ENCODE measurements around the gene RUNDC3A. TPM values are rescaled to one million over a fixed set of nuclear protein-coding genes. Genes with fewer than 3 reads are reported as not detected.

RUNDC3A gene
- total RNA-seq = under 1 TPM in 1 of 2 experiments, not detected in 1; 0.18 TPM

DNA sequence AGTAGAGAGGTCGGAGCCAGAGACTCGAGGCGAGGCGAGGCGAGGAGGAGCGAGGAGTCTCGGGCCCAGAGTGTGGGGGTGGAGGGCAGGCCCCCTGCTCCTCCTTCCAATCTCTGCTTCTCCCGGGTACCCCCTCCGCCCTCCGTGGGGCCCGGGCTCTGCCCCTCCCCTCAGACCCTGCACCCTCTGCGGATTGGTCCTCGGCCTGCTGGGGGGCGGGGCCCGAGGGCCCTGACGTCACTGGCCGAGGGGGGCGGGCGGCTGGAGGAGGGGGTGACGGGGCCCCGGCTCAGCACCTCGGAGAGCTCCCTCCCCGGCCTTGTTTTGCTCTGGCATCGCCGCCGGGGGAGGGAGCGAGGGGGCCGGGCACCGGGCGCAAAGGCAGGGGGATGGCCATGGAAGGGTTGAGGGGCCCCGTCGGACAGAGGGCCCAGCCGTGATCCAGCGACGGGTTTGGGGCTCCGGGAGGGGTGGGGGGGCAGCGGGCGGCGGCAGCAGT lies at the start of gene RUNDC3A:
RUNDC3A (plus strand) TSS at position 282 of the 499 bp plus-strand sequence. CDS start 232 bp downstream, outside the sequence.
- Mint-ChIP-seq H3K9me3 (ENCODE audit: insufficient read depth) (no peaks in the 10 kb centered on the region), H3K4me3 (peak within 1 kb of the TSS; percentile 10), H3K4me1 (ENCODE audit: low read depth) (peaks cover 17% of the 10 kb centered on the region), H3K27me3 (ENCODE audit: low read depth) (peaks cover 32% of the 10 kb centered on the region), H3K36me3 (ENCODE audit: low read depth) (no peaks in the 10 kb centered on the region), H3K27ac (no peak within 1 kb of the TSS)
- ATAC-seq (peak; percentile 84), DNase-seq (peak; percentile 85)
- CTCF ChIA-PET = interaction anchor here (0.6 to 3.3 kb wide), 4 partner anchors 37 to 140 kb away, joined by 3 to 19 read pairs (median 3); partner anchors contain the start of gene GRN
- POLR2A ChIA-PET = interaction anchor here (1.0 to 1.2 kb wide), 2 partner anchors 10 to 61 kb away, joined by 3 read pairs; no protein-coding TSS in a partner anchor

DNA sequence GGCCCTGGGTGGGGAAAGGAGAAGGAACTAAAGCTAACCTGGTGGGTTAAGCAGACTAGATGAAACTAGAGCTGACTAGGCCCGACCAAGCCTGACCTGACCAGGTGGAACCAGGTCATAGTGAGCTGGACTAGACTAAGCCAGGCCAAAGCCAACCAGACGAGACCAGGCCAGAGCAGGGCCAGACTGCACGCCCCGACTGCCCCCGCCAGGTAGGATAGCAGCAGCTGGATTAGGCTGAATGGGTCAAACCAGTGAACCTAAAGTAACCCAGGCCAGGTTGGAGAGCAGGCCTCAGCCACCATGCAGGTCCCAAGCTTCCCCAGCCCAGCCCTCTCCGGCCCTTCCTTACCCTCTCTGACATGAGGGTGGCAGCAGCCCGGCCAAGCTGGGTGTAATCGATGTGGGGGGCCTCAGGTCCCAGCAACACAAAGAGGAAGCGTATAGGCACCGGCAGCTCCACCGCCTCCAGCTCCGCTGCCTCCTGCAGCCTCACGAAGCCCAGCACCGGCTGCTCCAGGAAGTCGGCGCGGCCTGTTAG lies 49.5 kb upstream of the RUNDC3A start:
- H3K27me3 Mint-ChIP-seq (ENCODE audit: low read depth) = peaks cover 7% of the 10 kb centered on the region
- no peak overlapping the region for H3K4me3 Mint-ChIP-seq
- CTCF ChIA-PET = no interaction called here
- ATAC-seq = no peak
- DNase-seq = no peak
- H3K9me3 Mint-ChIP-seq (ENCODE audit: insufficient read depth) = no peaks in the 10 kb centered on the region
- POLR2A ChIA-PET = interaction anchor here (0.8 kb wide), 2 partner anchors 12 to 39 kb away, joined by 3 read pairs; no protein-coding TSS in a partner anchor
- no peaks in the 10 kb centered on the region for H3K4me1 Mint-ChIP-seq (ENCODE audit: low read depth)
- H3K27ac Mint-ChIP-seq = no peak overlapping the region
- H3K36me3 Mint-ChIP-seq (ENCODE audit: low read depth) = no peaks in the 10 kb centered on the region

DNA sequence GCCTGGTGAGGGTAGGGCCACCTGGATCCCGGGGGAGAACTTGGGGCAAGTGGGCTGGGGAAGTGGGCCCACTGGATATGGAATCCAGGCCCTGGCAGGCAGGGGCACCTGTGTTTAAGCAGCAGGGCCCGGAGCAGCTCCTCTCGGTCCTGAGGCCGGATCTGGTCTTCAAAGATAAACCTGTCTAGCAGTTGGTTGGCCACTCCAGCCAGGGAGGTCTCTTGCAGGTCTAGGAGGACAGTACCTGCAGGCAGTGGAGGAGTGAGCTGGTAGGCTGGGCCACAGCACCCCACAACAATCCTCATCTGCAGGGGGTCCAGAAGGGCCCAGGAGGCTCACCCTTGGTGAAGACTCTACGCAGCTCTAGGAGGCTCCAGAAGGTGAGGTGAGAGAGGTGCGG lies 48.1 kb upstream of the RUNDC3A start:
- no peak for DNase-seq
- no peak overlapping the region for H3K4me3 Mint-ChIP-seq
- ATAC-seq = no peak
- no peaks in the 10 kb centered on the region for H3K36me3 Mint-ChIP-seq (ENCODE audit: low read depth)
- H3K4me1 Mint-ChIP-seq (ENCODE audit: low read depth) = no peaks in the 10 kb centered on the region
- H3K9me3 Mint-ChIP-seq (ENCODE audit: insufficient read depth) = no peaks in the 10 kb centered on the region
- peaks cover 7% of the 10 kb centered on the region for H3K27me3 Mint-ChIP-seq (ENCODE audit: low read depth)
- ChIA-PET CTCF (interaction anchor here (1.2 kb wide), 1 partner anchor 50 kb away, joined by 3 read pairs; no protein-coding TSS in a partner anchor), POLR2A (no interaction called here)
- no peak overlapping the region for H3K27ac Mint-ChIP-seq

DNA sequence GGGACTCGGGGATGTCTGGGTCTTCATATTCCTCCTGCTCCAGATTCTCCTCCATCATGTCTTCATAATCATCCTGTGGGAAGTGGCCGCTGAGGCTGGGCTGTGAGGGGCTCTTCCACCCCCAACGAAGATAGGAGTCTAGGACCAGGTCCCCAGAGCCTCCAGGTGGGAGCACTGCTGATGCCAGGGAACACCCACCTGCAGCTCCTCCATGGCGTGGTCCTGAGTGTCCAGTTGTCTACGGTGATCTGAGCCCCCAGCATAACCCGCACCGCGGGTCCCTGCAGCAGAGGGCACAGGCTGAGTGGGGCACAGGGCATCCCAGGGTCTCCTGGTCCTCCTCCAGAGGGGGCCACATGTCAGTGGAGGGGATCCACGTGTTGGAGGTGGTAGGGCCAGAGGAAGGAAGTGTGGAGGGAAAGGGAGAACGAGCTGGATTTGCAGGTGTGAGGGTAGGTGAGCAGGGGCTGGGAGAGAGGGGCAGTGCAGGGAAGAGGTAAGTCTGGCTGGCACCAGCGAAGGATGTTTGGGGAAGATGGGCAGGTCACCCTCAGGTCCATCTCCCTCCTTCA lies 45.7 kb upstream of the RUNDC3A start:
- H3K27ac Mint-ChIP-seq = no peak overlapping the region
- H3K36me3 Mint-ChIP-seq (ENCODE audit: low read depth) = no peaks in the 10 kb centered on the region
- H3K4me3 Mint-ChIP-seq = no peak overlapping the region
- ChIA-PET POLR2A (interaction anchor here (1.3 kb wide), 1 partner anchor 51 kb away, joined by 3 read pairs; no protein-coding TSS in a partner anchor), CTCF (interaction anchor here (1.2 kb wide), 1 partner anchor 53 kb away, joined by 3 read pairs; no protein-coding TSS in a partner anchor)
- H3K9me3 Mint-ChIP-seq (ENCODE audit: insufficient read depth) = no peaks in the 10 kb centered on the region
- DNase-seq (no peak), ATAC-seq (no peak)
- no peaks in the 10 kb centered on the region for H3K27me3 Mint-ChIP-seq (ENCODE audit: low read depth)
- H3K4me1 Mint-ChIP-seq (ENCODE audit: low read depth) = no peaks in the 10 kb centered on the region

DNA sequence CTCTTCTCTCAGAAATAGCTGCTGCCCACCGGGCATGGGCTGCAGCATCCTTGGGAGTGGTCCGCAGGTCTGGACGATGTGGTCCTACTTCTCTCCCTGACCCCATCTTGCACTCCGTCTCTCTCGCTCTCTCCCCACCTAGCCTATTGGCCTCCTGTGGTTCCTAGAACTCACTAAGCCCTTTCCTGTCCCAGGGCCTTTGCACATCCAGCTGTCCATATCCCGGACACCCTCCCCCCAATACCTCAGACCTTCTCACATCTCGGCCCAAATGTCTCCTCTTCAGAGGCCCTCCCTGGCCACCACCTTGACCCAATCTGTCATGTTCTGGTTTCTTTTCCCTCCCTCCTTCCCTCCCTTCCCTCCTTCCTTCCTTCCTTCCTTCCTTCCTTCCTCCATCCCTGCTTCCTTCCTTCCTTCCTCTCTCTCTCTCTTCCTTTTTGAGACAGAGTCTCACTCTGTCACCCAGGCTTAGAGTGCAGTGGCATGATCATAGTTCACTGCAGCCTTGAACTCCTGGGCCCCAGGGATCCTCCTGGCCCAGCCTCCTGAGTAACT lies 45.0 kb upstream of the RUNDC3A start:
- no peak overlapping the region for H3K27ac Mint-ChIP-seq

DNA sequence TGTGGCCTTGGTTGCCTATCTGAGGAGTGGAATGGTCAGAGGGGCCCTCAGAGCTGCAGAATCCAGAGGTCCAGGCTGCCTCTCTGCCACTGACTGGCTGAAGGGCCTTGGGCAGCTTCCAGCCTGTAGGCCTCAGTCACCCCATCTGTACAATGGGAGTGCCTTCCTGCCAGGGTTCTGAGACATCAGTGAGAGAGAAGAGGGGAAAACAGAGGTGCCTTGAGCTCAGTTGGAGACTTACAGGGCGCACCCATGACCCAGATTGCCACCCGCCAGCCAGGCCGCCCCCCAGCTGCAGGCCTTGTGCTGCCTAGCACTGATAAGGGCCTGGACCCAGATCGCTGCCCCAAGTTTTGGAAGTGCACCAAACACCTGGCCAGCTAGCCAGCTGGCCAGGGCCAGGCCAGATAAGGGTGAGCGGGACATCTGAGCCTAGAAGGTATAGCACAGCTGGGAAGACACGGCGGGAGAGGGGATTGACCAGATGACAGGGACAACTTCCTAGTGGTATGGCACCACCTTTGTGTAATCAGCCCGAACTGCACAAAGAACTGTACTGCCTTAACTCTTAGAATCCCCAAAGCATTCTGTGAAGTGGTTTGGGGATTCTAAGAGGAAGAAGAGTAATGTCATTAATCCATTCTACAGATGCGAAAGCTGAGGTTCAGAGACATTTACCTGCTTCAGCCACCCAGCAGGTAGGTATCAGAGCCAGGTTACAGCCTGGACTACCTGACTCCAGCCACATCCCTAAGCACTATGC lies 41.8 kb upstream of the RUNDC3A start:
- Mint-ChIP-seq H3K4me1 (ENCODE audit: low read depth) (peaks cover 5% of the 10 kb centered on the region), H3K9me3 (ENCODE audit: insufficient read depth) (no peaks in the 10 kb centered on the region), H3K36me3 (ENCODE audit: low read depth) (no peaks in the 10 kb centered on the region), H3K27me3 (ENCODE audit: low read depth) (no peaks in the 10 kb centered on the region), H3K4me3 (no peak overlapping the region), H3K27ac (no peak overlapping the region)
- DNase-seq (no peak), ATAC-seq (no peak)
- ChIA-PET CTCF (interaction anchor here (0.5 to 1.0 kb wide), 2 partner anchors 50 to 64 kb away, joined by 3 read pairs; no protein-coding TSS in a partner anchor), POLR2A (no interaction called here)

More for the DNA sequence above, 45.0 kb upstream of the RUNDC3A start:
- no peaks in the 10 kb centered on the region for H3K27me3 Mint-ChIP-seq (ENCODE audit: low read depth)
- no peaks in the 10 kb centered on the region for H3K9me3 Mint-ChIP-seq (ENCODE audit: insufficient read depth)
- ChIA-PET POLR2A (interaction anchor here (1.3 kb wide), 1 partner anchor 52 kb away, joined by 3 read pairs; no protein-coding TSS in a partner anchor), CTCF (interaction anchor here (1.2 kb wide), 1 partner anchor 54 kb away, joined by 3 read pairs; no protein-coding TSS in a partner anchor)
- no peak for DNase-seq
- no peaks in the 10 kb centered on the region for H3K4me1 Mint-ChIP-seq (ENCODE audit: low read depth)
- H3K36me3 Mint-ChIP-seq (ENCODE audit: low read depth) = no peaks in the 10 kb centered on the region
- H3K4me3 Mint-ChIP-seq = no peak overlapping the region
- ATAC-seq = no peak

DNA sequence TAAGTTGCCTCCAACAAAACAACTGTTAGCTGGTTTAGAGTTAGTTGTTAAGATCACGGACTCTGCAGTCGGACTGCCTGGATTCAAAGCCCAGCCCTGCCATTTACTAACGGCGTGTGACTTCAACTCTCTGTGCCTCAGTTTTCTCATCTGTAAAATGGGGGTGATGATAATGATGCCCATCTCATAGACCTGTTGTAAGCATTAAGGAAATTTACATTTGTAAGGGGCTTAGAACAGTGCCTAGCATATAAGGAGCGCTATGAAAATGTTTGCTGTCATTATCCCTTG lies 41.3 kb upstream of the RUNDC3A start:
- ATAC-seq (no peak), DNase-seq (no peak)
- peaks cover 5% of the 10 kb centered on the region for H3K4me1 Mint-ChIP-seq (ENCODE audit: low read depth)
- no peaks in the 10 kb centered on the region for H3K36me3 Mint-ChIP-seq (ENCODE audit: low read depth)
- no peaks in the 10 kb centered on the region for H3K9me3 Mint-ChIP-seq (ENCODE audit: insufficient read depth)
- POLR2A ChIA-PET = no interaction called here
- CTCF ChIA-PET = interaction anchor here (0.5 to 1.0 kb wide), 2 partner anchors 50 to 64 kb away, joined by 3 read pairs; no protein-coding TSS in a partner anchor
- no peaks in the 10 kb centered on the region for H3K27me3 Mint-ChIP-seq (ENCODE audit: low read depth)
- no peak overlapping the region for H3K27ac Mint-ChIP-seq
- no peak overlapping the region for H3K4me3 Mint-ChIP-seq

DNA sequence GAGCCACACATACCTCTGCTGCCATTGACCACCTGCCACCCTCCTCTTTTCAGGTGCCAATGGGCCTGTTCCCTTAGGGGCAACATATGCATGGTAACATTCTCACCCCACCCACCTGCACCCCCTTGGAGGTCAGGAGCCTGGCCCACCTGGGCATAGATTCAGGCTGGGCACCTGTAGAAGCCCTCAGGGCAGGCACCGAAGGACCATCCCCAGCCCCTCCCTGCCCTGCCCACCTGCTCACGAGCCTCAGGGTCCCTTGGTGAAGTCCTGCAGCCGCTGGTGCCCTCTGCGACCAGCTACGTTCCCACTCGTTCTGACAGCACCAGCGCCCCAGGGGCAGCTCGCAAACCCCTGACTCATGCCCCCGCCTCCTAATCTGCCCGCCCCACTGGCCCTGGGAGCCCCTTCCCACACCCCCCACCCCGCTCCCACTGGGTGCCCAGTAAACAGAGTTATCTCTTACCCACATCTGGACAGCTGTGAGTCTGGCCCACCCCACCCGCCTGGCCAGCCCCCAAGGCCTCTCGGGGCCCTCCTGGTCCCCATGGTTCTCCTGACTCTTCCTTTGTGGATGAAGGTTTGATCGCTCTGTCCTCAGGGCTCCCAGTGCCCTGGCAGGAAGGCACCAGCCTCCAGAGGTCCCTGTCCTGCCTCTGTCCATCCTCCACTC lies 40.4 kb upstream of the RUNDC3A start, which contains the start of gene SLC4A1:
SLC4A1 (minus strand) TSS at position 318 of the 673 bp plus-strand sequence. CDS start 5,269 bp downstream, outside the sequence.
- DNase-seq = no peak
- ChIA-PET CTCF (no interaction called here), POLR2A (no interaction called here)
- no peaks in the 10 kb centered on the region for H3K27me3 Mint-ChIP-seq (ENCODE audit: low read depth)
- peaks cover 5% of the 10 kb centered on the region for H3K4me1 Mint-ChIP-seq (ENCODE audit: low read depth)
- no peak within 1 kb of the TSS for H3K27ac Mint-ChIP-seq
- no peaks in the 10 kb centered on the region for H3K9me3 Mint-ChIP-seq (ENCODE audit: insufficient read depth)
- no peaks in the 10 kb centered on the region for H3K36me3 Mint-ChIP-seq (ENCODE audit: low read depth)
- H3K4me3 Mint-ChIP-seq = no peak within 1 kb of the TSS
- ATAC-seq = no peak

DNA sequence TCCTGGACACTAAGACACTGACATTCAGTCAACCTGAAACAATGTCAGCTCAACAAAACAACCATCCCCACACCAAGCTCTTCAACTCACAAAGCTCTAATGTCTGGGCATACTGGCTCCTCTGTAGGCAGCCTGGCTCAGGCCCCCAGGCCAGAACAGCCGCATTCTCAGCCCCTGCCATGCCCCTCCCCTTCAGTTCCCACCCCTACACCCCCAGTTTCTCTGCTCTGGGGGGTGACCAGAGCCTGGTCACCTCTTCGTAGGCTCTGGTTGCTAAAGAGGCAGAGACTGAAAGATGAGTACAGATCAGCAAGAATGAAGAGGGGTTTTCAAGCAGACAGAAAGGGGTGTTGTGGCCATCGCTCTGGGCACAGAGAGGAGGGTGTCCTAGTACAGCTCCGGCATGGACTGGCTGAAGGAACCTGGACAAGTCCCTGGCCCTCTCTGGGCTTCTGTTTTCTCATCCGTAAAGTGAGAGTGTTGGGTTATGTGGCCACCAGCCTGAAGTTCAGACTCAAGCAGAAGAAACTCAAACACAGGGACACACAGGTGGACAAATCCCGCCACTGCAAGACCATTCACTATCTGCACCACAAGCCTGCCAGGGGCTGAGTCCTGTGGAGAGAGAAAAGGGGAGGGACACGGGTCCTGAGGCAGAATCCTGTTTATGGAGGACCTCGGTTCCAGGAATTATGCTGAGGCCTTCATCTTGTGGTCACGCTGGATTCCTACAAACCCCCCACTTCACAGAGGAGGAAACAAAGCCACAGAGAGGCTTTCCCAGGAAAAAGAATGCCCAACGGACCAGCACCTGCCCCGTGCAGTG lies 39.5 kb upstream of the RUNDC3A start:
- Mint-ChIP-seq H3K4me1 (ENCODE audit: low read depth) (peaks cover 5% of the 10 kb centered on the region), H3K27me3 (ENCODE audit: low read depth) (peaks cover 1% of the 10 kb centered on the region), H3K4me3 (no peak overlapping the region), H3K36me3 (ENCODE audit: low read depth) (no peaks in the 10 kb centered on the region), H3K27ac (no peak overlapping the region), H3K9me3 (ENCODE audit: insufficient read depth) (no peaks in the 10 kb centered on the region)
- DNase-seq (no peak), ATAC-seq (no peak)
- ChIA-PET POLR2A (no interaction called here), CTCF (no interaction called here)

DNA sequence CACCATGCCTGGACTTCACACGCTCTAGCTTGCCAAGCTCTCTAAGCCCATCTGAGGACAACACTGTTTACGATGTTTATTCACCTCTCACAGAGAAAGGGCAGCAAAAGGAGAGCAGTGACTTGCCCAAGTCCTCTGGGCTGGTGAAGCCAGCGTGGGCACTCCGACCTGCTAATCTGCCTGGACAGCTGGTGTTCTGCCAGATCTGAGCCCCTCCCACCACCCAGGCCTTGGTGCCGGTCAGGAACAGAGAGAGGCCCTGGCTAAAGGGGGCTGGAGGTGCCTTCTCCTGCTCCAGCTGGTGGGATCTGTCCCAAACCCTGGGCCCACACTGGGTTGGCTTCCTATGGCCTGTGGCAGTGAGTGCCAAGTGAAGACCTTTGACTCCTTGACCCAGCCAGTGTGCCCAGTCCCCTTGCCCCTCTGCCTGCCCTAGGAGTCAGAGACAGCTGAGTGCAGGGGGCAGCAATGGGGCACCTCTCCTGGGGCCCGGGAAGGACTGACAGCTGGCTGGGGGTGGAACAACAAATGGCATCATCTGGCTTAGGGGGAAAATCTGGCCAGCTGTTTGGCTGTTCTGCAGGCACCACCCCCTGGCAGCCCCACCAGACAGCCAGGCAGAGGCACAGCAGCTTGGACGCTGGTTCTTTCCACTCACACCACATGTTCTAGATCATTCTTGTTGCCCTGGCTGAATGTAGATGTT lies 38.7 kb upstream of the RUNDC3A start:
- ATAC-seq (no peak), DNase-seq (no peak)
- no peaks in the 10 kb centered on the region for H3K36me3 Mint-ChIP-seq (ENCODE audit: low read depth)
- no peaks in the 10 kb centered on the region for H3K9me3 Mint-ChIP-seq (ENCODE audit: insufficient read depth)
- H3K4me3 Mint-ChIP-seq = no peak overlapping the region
- H3K4me1 Mint-ChIP-seq (ENCODE audit: low read depth) = peaks cover 5% of the 10 kb centered on the region
- peaks cover 4% of the 10 kb centered on the region for H3K27me3 Mint-ChIP-seq (ENCODE audit: low read depth)
- CTCF ChIA-PET = no interaction called here
- no peak overlapping the region for H3K27ac Mint-ChIP-seq
- POLR2A ChIA-PET = interaction anchor here (0.6 to 0.8 kb wide), 2 partner anchors 36 to 363 kb away, joined by 3 read pairs; no protein-coding TSS in a partner anchor

Data from activated CD8-positive, alpha-beta T cell treated with anti-CD3 and anti-CD28 coated beads, Interleukin-2, amount 10 ng/mL, durations not matched to agents 7 days and 5 days (primary cell).